SK-N-SH (cell line): ENCODE data around the gene OBP2A. TPM values are rescaled to one million over a fixed set of nuclear protein-coding genes. Genes with fewer than 3 reads are reported as not detected.

Source experiments
- CTCF ChIA-PET: fragments of 300-600, 350-600 bp; formaldehyde crosslinking; extraction: SDS; loops from one replicate; lab custom pipeline; 2021; lab: Yijun Ruan, JAX
- POLR2A ChIA-PET: fragments of 350-600 bp; sonication (Branson Sonifier 250); formaldehyde crosslinking; extraction: SDS; loops from one replicate; lab custom pipeline; 2020; ENCODE audit warnings: antibody characterized with exemption, inconsistent platforms; lab: Yijun Ruan, JAX
- DNase-seq: peaks from one replicate; pipeline ENCODE4 v3.0.0; 2012
- H2AFZ ChIP-seq: fragments of 200-600 bp; sonication (generic); 2 replicates; pipeline ENCODE4 v1.8.1; 2016; ENCODE audit warnings: antibody characterized with exemption, mild to moderate bottlenecking, low read depth
- H3F3A ChIP-seq: fragments of 200-600 bp; sonication (generic); replicated peaks from 2 replicates; pipeline ENCODE3; 2016; ENCODE audit warnings: antibody characterized with exemption, mild to moderate bottlenecking; ENCODE audit not compliant: insufficient read depth
- H3K27ac ChIP-seq, 2 experiments: fragments of 200-500 bp in 1 of 2; fragments of 200-600 bp in 1 of 2; sonication (Bioruptor generic) in 1 of 2; sonication (generic), shearing (Covaris generic) in 1 of 2; 2 replicates each; pipeline versions ENCODE4 v1.5.1 to v1.6.1; 2014 to 2016; ENCODE audit warnings: low read depth in 2 of 2, inconsistent platforms in 1 of 2, low read length in 1 of 2, mild to moderate bottlenecking in 1 of 2, mixed read lengths in 1 of 2
- H3K27me3 ChIP-seq: fragments of 200-600 bp; sonication (generic), shearing (Covaris generic); 2 replicates; pipeline ENCODE4 v1.6.1; 2016; ENCODE audit warnings: mixed run types; ENCODE audit not compliant: insufficient read depth
- H3K36me3 ChIP-seq, 2 experiments: fragments of 200-500 bp in 1 of 2; fragments of 200-600 bp in 1 of 2; sonication (Bioruptor generic) in 1 of 2; sonication (generic) in 1 of 2; replicated peaks in 1 of 2; 2 replicates each; pipeline versions ENCODE3 to v1.5.1; 2014 to 2016; ENCODE audit warnings: low read length in 1 of 2, mild to moderate bottlenecking in 1 of 2; ENCODE audit not compliant: insufficient read depth in 2 of 2, control insufficient read depth in 1 of 2
- H3K4me1 ChIP-seq, 2 experiments: fragments of 200-500 bp in 1 of 2; fragments of 200-600 bp in 1 of 2; sonication (Bioruptor generic) in 1 of 2; sonication (generic), shearing (Covaris generic) in 1 of 2; 2 replicates each; pipeline versions ENCODE4 v1.5.1 to v1.6.1; 2014 to 2016; ENCODE audit warnings: low read depth in 1 of 2, low read length in 1 of 2, mixed run types in 1 of 2; ENCODE audit not compliant: insufficient read depth in 2 of 2, control insufficient read depth in 1 of 2
- H3K4me2 ChIP-seq: fragments of 200-600 bp; sonication (generic), shearing (Covaris generic); 2 replicates; pipeline ENCODE4 v1.6.1; 2017; ENCODE audit warnings: mixed run types
- H3K4me3 ChIP-seq, 2 experiments: fragments of 200-500 bp in 1 of 2; fragments of 200-600 bp in 1 of 2; sonication (Bioruptor generic) in 1 of 2; sonication (generic), shearing (Covaris generic) in 1 of 2; 2 replicates each; pipeline versions ENCODE4 v1.5.1 to v1.8.1; 2014 to 2016; ENCODE audit warnings: low read depth in 2 of 2, inconsistent platforms in 1 of 2, low read length in 1 of 2, mild to moderate bottlenecking in 1 of 2, mixed read lengths in 1 of 2, moderate library complexity in 1 of 2
- H3K79me2 ChIP-seq: fragments of 200-600 bp; sonication (generic); 2 replicates; pipeline ENCODE4 v1.8.1; 2017; ENCODE audit warnings: mild to moderate bottlenecking; ENCODE audit not compliant: insufficient read depth
- H3K9ac ChIP-seq: fragments of 200-600 bp; sonication (generic); 2 replicates; pipeline ENCODE4 v1.6.1; 2017; ENCODE audit warnings: mixed run types
- H3K9me2 ChIP-seq: fragments of 200-600 bp; sonication (generic); 2 replicates; pipeline ENCODE4 v1.6.1; 2017; ENCODE audit warnings: mixed run types
- H3K9me3 ChIP-seq: fragments of 200-600 bp; sonication (generic); 2 replicates; pipeline ENCODE4 v1.6.1; 2017; ENCODE audit warnings: mixed run types, mild to moderate bottlenecking, moderate library complexity
- H4K20me1 ChIP-seq: fragments of 200-600 bp; sonication (generic); 2 replicates; pipeline ENCODE4 v1.6.1; 2017; ENCODE audit warnings: mild to moderate bottlenecking, mixed run types; ENCODE audit not compliant: insufficient read depth
- CHD2 ChIP-seq: fragments of 150-350 bp; IDR thresholded peaks from 2 replicates; pipeline ENCODE4 v1.6.1; 2018; ENCODE audit warnings: low read length; ENCODE audit not compliant: partially characterized antibody
- FOSL2 ChIP-seq: IDR thresholded peaks from 2 replicates; pipeline ENCODE4 v1.4.0; 2012; ENCODE audit warnings: low read depth, mild to moderate bottlenecking, moderate library complexity, borderline replicate concordance
- FOXM1 ChIP-seq: IDR thresholded peaks from 2 replicates; pipeline ENCODE4 v1.4.0; 2012; ENCODE audit warnings: low read depth, mild to moderate bottlenecking
- GATA2 ChIP-seq: sonication (generic); formaldehyde crosslinking; IDR thresholded peaks from 2 replicates; pipeline ENCODE4 v1.5.0; 2020; ENCODE audit warnings: mild to moderate bottlenecking, missing genetic modification reagents
- IRF3 ChIP-seq: fragments of 150-350 bp; IDR thresholded peaks from 2 replicates; pipeline ENCODE4 v1.6.1; 2016; ENCODE audit warnings: mild to moderate bottlenecking, low read depth, low read length
- MEF2A ChIP-seq: IDR thresholded peaks from 2 replicates; pipeline ENCODE4 v1.4.0; 2012; ENCODE audit warnings: low read depth, borderline replicate concordance
- SIN3A ChIP-seq: IDR thresholded peaks from 2 replicates; pipeline ENCODE4 v1.6.1; 2012; ENCODE audit warnings: low read depth, mild to moderate bottlenecking, low read length, moderate library complexity, borderline replicate concordance
- SMC3 ChIP-seq: IDR thresholded peaks from 2 replicates; pipeline ENCODE4 v1.6.1; 2012; ENCODE audit warnings: low read depth, low read length, improper control_type of control experiment
- TEAD4 ChIP-seq: IDR thresholded peaks from 2 replicates; pipeline ENCODE4 v1.4.0; 2012; ENCODE audit warnings: mild to moderate bottlenecking, borderline replicate concordance; ENCODE audit not compliant: insufficient read depth
- USF1 ChIP-seq: IDR thresholded peaks from 2 replicates; pipeline ENCODE4 v1.4.0; 2012; ENCODE audit warnings: low read depth, borderline replicate concordance
- WGBS: methylation state at CpG from one replicate; pipeline ENCODE4 v1.1.6; 2017; ENCODE audit warnings: low lambda C conversion rate; 5-methylcytosine and 5-hydroxymethylcytosine counted together
- polyA plus RNA-seq, 3 experiments: library from polyadenylated mRNA; depleted of rRNA; stranded (reverse); fragments of >200 nt; gene quantifications; 2 replicates each; pipeline ENCODE4 v1.2.3, GENCODE V29; 2012
- TF ChIP-seq, protein P1 (sequence below): fragments of 150-350 bp; IDR thresholded peaks from 2 replicates; pipeline ENCODE4 v1.6.1; 2017; ENCODE audit warnings: antibody characterized with exemption, low read length, low read depth, borderline replicate concordance
- TF ChIP-seq, protein P2 (sequence below): IDR thresholded peaks from 2 replicates; pipeline ENCODE4 v1.6.1; 2012; ENCODE audit warnings: mild to moderate bottlenecking, low read depth, low read length, moderate library complexity

The OBP2A gene
- polyA plus RNA-seq, 1 of the 3 experiments (the other 2 are of a cell fraction) = not detected

- TF ChIP-seq, protein P1, sequence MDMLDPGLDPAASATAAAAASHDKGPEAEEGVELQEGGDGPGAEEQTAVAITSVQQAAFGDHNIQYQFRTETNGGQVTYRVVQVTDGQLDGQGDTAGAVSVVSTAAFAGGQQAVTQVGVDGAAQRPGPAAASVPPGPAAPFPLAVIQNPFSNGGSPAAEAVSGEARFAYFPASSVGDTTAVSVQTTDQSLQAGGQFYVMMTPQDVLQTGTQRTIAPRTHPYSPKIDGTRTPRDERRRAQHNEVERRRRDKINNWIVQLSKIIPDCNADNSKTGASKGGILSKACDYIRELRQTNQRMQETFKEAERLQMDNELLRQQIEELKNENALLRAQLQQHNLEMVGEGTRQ = no peak
- TF ChIP-seq IRF3 = no peak
- TF ChIP-seq GATA2 (CRISPR knock-in tag) = no peak
- no peak for TF ChIP-seq FOXM1
- TF ChIP-seq, protein P2, sequence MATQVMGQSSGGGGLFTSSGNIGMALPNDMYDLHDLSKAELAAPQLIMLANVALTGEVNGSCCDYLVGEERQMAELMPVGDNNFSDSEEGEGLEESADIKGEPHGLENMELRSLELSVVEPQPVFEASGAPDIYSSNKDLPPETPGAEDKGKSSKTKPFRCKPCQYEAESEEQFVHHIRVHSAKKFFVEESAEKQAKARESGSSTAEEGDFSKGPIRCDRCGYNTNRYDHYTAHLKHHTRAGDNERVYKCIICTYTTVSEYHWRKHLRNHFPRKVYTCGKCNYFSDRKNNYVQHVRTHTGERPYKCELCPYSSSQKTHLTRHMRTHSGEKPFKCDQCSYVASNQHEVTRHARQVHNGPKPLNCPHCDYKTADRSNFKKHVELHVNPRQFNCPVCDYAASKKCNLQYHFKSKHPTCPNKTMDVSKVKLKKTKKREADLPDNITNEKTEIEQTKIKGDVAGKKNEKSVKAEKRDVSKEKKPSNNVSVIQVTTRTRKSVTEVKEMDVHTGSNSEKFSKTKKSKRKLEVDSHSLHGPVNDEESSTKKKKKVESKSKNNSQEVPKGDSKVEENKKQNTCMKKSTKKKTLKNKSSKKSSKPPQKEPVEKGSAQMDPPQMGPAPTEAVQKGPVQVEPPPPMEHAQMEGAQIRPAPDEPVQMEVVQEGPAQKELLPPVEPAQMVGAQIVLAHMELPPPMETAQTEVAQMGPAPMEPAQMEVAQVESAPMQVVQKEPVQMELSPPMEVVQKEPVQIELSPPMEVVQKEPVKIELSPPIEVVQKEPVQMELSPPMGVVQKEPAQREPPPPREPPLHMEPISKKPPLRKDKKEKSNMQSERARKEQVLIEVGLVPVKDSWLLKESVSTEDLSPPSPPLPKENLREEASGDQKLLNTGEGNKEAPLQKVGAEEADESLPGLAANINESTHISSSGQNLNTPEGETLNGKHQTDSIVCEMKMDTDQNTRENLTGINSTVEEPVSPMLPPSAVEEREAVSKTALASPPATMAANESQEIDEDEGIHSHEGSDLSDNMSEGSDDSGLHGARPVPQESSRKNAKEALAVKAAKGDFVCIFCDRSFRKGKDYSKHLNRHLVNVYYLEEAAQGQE = no peak
- no peak for TF ChIP-seq SMC3
- TF ChIP-seq CHD2 = no peak
- no peak for TF ChIP-seq TEAD4
- TF ChIP-seq MEF2A = no peak
- no peak for TF ChIP-seq USF1
- no peak for TF ChIP-seq FOSL2
- no peak for TF ChIP-seq SIN3A
- POLR2A ChIA-PET = no interaction called here
Measured at GRCh38 chr9:135552698-135553171, 6.8 kb downstream of the OBP2A start.

More at GRCh38 chr9:135552698-135553171, 6.8 kb downstream of the OBP2A start:
- Histone ChIP-seq H2AFZ (no peak overlapping the region), H3K36me3 (no peaks in the 10 kb centered on the region), H3F3A (no peaks in the 10 kb centered on the region), H3K79me2 (no peaks in the 10 kb centered on the region), H3K4me2 (no peak overlapping the region), H3K9ac (no peak overlapping the region), H3K4me3 (no peak overlapping the region), H3K9me2 (no peaks in the 10 kb centered on the region), H3K27ac (no peak overlapping the region), H4K20me1 (no peaks in the 10 kb centered on the region), H3K27me3 (no peaks in the 10 kb centered on the region), H3K9me3 (no peaks in the 10 kb centered on the region), H3K4me1 (no peaks in the 10 kb centered on the region)
- WGBS = 62% methylated on average over 17 of the region's 19 CpGs
- no peak for DNase-seq
- CTCF ChIA-PET = interaction anchor here (3.3 kb wide), 1 partner anchor 48 kb away, joined by 11 read pairs; no protein-coding TSS in a partner anchor
